Smooth muscle cell (in vitro differentiated cells): ENCODE measurements around the gene NEDD4L. TPM values are rescaled to one million over a fixed set of nuclear protein-coding genes. Genes with fewer than 3 reads are reported as not detected.

Experiments used
- DNase-seq: peaks from one replicate; lab custom pipeline; 2025; ENCODE audit not compliant: unreplicated experiment; lab: John Stamatoyannopoulos, UW
- H2AFZ ChIP-seq: fragments of 200-600 bp; sonication (generic); 2 replicates; pipeline ENCODE4 v1.6.0; 2016; ENCODE audit warnings: antibody characterized with exemption, low read depth, mild to moderate bottlenecking
- H3F3A ChIP-seq: fragments of 200-600 bp; sonication (generic); 2 replicates; pipeline ENCODE4 v1.6.0; 2017; ENCODE audit warnings: antibody characterized with exemption, low read depth
- H3K27ac ChIP-seq: fragments of 200-600 bp; sonication (generic); 2 replicates; pipeline ENCODE4 v1.5.1; 2016; ENCODE audit warnings: low read depth, mild to moderate bottlenecking
- H3K27me3 ChIP-seq: fragments of 200-600 bp; sonication (generic); 2 replicates; pipeline ENCODE4 v1.6.1; 2016; ENCODE audit warnings: low read depth, mild to moderate bottlenecking
- H3K36me3 ChIP-seq: fragments of 200-600 bp; sonication (generic); 2 replicates; pipeline ENCODE4 v1.5.1; 2016; ENCODE audit warnings: low read depth
- H3K4me1 ChIP-seq: fragments of 200-600 bp; sonication (generic); 2 replicates; pipeline ENCODE4 v1.5.1; 2016; ENCODE audit warnings: low read depth
- H3K4me2 ChIP-seq: fragments of 200-600 bp; sonication (generic); 2 replicates; pipeline ENCODE4 v1.6.0; 2016; ENCODE audit warnings: mild to moderate bottlenecking
- H3K4me3 ChIP-seq: fragments of 200-600 bp; sonication (generic); 2 replicates; pipeline ENCODE4 v1.5.1; 2016; ENCODE audit warnings: mild to moderate bottlenecking
- H3K79me2 ChIP-seq: fragments of 200-600 bp; sonication (generic); 2 replicates; pipeline ENCODE4 v1.6.0; 2016; ENCODE audit warnings: low read depth, mild to moderate bottlenecking
- H3K9ac ChIP-seq: fragments of 200-600 bp; sonication (generic); 2 replicates; pipeline ENCODE4 v1.6.0; 2016; ENCODE audit warnings: low read depth
- H3K9me3 ChIP-seq: fragments of 200-600 bp; sonication (generic); replicated peaks from 2 replicates; pipeline ENCODE4 v1.5.1; 2016; ENCODE audit warnings: low read depth
- H4K20me1 ChIP-seq: fragments of 200-600 bp; sonication (generic); 2 replicates; pipeline ENCODE4 v1.6.0; 2016; ENCODE audit warnings: low read depth
- WGBS: methylation state at CpG from one replicate; pipeline ENCODE4 v1.1.7; 2016; ENCODE audit warnings: low lambda C conversion rate; 5-methylcytosine and 5-hydroxymethylcytosine counted together
- polyA plus RNA-seq: library from polyadenylated mRNA; unstranded; fragments of >200 nt; fragmentation: Nextera tagmentation; extraction: Ambion mirVana; gene quantifications from 2 replicates; pipeline ENCODE4 v1.2.1, GENCODE V29; 2016
- total RNA-seq: library from RNA; depleted of rRNA; stranded (reverse); fragments of >200 nt; gene quantifications from 2 replicates; pipeline ENCODE4 v1.2.3, GENCODE V29; 2014
- TF ChIP-seq, protein P1 (sequence below): fragments of 200-600 bp; sonication (generic); IDR thresholded peaks from 2 replicates; pipeline ENCODE4 v1.5.1; 2017; ENCODE audit warnings: borderline replicate concordance, mild to moderate bottlenecking, antibody characterized with exemption; ENCODE audit not compliant: insufficient read depth, poor library complexity, severe bottlenecking

The NEDD4L gene
- total and polyA plus RNA-seq, 2 experiments from 2014 or later: 8.7 to 41.3 TPM

DNA sequence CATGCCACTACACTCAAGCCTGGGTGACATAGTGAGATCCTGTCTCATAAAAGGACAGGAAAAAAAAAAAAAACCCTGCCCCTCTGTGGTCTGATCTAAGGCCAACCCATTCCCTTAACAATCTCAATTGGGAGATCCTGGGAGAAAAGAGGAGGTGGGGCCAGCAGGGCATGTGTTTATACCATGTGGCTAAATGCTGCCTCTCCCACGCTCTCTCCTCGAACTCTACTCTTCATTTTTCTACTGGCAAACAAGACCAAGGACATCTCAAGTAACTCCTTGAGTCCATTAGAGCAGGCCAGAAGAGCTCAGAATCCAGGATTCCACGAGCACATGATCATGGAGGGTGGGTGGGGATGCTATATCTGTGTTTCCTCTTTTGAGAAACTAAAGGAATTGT, 16.7 kb upstream of the NEDD4L start:
- no peak overlapping the region for H3K9ac ChIP-seq
- no peaks in the 10 kb centered on the region for H3K36me3 ChIP-seq
- peaks cover 8% of the 10 kb centered on the region for H3F3A ChIP-seq
- H2AFZ ChIP-seq: no peak overlapping the region
- no peaks in the 10 kb centered on the region for H3K9me3 ChIP-seq
- H3K79me2 ChIP-seq: no peaks in the 10 kb centered on the region
- 88% methylated on average over 3 of the region's 3 CpGs for WGBS
- H3K27ac ChIP-seq: no peak overlapping the region
- TF ChIP-seq, protein P1, sequence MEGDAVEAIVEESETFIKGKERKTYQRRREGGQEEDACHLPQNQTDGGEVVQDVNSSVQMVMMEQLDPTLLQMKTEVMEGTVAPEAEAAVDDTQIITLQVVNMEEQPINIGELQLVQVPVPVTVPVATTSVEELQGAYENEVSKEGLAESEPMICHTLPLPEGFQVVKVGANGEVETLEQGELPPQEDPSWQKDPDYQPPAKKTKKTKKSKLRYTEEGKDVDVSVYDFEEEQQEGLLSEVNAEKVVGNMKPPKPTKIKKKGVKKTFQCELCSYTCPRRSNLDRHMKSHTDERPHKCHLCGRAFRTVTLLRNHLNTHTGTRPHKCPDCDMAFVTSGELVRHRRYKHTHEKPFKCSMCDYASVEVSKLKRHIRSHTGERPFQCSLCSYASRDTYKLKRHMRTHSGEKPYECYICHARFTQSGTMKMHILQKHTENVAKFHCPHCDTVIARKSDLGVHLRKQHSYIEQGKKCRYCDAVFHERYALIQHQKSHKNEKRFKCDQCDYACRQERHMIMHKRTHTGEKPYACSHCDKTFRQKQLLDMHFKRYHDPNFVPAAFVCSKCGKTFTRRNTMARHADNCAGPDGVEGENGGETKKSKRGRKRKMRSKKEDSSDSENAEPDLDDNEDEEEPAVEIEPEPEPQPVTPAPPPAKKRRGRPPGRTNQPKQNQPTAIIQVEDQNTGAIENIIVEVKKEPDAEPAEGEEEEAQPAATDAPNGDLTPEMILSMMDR: no peak
- H3K4me3 ChIP-seq: no peak overlapping the region
- peaks cover 24% of the 10 kb centered on the region for H3K4me1 ChIP-seq
- H3K27me3 ChIP-seq: peaks cover 16% of the 10 kb centered on the region
- no peak overlapping the region for H3K4me2 ChIP-seq
- no peaks in the 10 kb centered on the region for H4K20me1 ChIP-seq
- no peak for DNase-seq

GRCh38 chr18:58028109-58028784, 15.8 kb upstream of the NEDD4L start:
- Histone ChIP-seq H3K79me2 (no peaks in the 10 kb centered on the region), H3K36me3 (no peaks in the 10 kb centered on the region), H3K9ac (no peak overlapping the region), H3K27me3 (peaks cover 16% of the 10 kb centered on the region), H3F3A (peaks cover 8% of the 10 kb centered on the region), H3K4me1 (peaks cover 24% of the 10 kb centered on the region), H4K20me1 (no peaks in the 10 kb centered on the region), H2AFZ (no peak overlapping the region), H3K27ac (no peak overlapping the region), H3K4me2 (no peak overlapping the region), H3K9me3 (no peaks in the 10 kb centered on the region), H3K4me3 (no peak overlapping the region)
- TF ChIP-seq, protein P1: no peak
- WGBS: 95% methylated on average over 4 of the region's 4 CpGs
- DNase-seq: no peak

GRCh38 chr18:58032233-58032632, 11.8 kb upstream of the NEDD4L start:
- no peaks in the 10 kb centered on the region for H3K4me1 ChIP-seq

More at GRCh38 chr18:58032233-58032632, 11.8 kb upstream of the NEDD4L start:
- 77% methylated on average over 4 of the region's 4 CpGs for WGBS
- Histone ChIP-seq H3K4me3 (no peak overlapping the region), H3K9me3 (no peaks in the 10 kb centered on the region), H2AFZ (no peak overlapping the region), H3K27me3 (peaks cover 16% of the 10 kb centered on the region), H3K27ac (no peak overlapping the region), H4K20me1 (no peaks in the 10 kb centered on the region), H3K36me3 (no peaks in the 10 kb centered on the region), H3K9ac (no peak overlapping the region), H3F3A (no peaks in the 10 kb centered on the region), H3K79me2 (no peaks in the 10 kb centered on the region), H3K4me2 (no peak overlapping the region)
- DNase-seq: no peak
- TF ChIP-seq, protein P1: no peak
